ENCODE measurements around the gene ZBTB18. TPM values are rescaled to one million over a fixed set of nuclear protein-coding genes. Genes with fewer than 3 reads are reported as not detected.
A peak's percentile ranks its signal among the peaks of the same experiment; 100 is the strongest.

Gene ZBTB18
- polyA plus RNA-seq, 1 experiment = 12.7 TPM

DNA sequence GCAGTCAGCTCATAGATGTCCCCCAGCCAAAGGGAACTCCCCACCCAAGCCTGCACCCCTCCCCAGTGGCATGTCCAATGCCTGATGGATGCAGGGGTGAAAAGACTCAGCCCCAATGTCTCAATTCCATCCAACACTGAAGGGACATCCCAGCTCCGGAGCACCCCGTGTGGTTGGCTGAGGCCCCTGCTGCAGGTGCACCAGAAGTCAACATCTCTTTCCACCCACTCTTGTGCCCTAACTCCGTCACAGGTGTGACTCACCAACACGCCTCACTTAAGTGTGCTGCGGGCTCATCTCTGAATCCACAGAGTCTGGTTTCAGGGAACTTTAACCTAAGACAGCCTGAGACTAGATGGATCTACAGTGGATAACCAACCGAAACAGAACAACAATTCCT is 40.9 kb upstream of the ZBTB18 start:
- Histone ChIP-seq H3K9me3 (ENCODE audit: control insufficient read depth, insufficient read depth, low read length) (no peaks in the 10 kb centered on the region), H3K27me3 (ENCODE audit: control insufficient read depth, insufficient read depth, low read length) (peaks cover 7% of the 10 kb centered on the region), H3K27ac (ENCODE audit: low read depth, low read length) (no peak overlapping the region), H3K4me3 (ENCODE audit: low read depth, low read length) (no peak overlapping the region)
- CTCF ChIA-PET = interaction anchor here (0.6 kb wide), 1 partner anchor 70 kb away, joined by 3 read pairs; no protein-coding TSS in a partner anchor
- DNase-seq (ENCODE audit: low read depth, low spot score) = no peak
- TF ChIP-seq, protein P1, sequence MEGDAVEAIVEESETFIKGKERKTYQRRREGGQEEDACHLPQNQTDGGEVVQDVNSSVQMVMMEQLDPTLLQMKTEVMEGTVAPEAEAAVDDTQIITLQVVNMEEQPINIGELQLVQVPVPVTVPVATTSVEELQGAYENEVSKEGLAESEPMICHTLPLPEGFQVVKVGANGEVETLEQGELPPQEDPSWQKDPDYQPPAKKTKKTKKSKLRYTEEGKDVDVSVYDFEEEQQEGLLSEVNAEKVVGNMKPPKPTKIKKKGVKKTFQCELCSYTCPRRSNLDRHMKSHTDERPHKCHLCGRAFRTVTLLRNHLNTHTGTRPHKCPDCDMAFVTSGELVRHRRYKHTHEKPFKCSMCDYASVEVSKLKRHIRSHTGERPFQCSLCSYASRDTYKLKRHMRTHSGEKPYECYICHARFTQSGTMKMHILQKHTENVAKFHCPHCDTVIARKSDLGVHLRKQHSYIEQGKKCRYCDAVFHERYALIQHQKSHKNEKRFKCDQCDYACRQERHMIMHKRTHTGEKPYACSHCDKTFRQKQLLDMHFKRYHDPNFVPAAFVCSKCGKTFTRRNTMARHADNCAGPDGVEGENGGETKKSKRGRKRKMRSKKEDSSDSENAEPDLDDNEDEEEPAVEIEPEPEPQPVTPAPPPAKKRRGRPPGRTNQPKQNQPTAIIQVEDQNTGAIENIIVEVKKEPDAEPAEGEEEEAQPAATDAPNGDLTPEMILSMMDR (IDR thresholded peaks at IDR 0.05; ENCODE audit: low read depth, low read length) = peak; percentile 13; the same call in 1 of the 2 replicates
- POLR2A ChIA-PET = no interaction called here

- H3K27ac ChIP-seq (ENCODE audit: low read depth, low read length) = no peak overlapping the region
- POLR2A ChIA-PET = no interaction called here
- no peaks in the 10 kb centered on the region for H3K9me3 ChIP-seq (ENCODE audit: control insufficient read depth, insufficient read depth, low read length)
- H3K4me3 ChIP-seq (ENCODE audit: low read depth, low read length) = no peak overlapping the region
- CTCF ChIA-PET = no interaction called here
- H3K27me3 ChIP-seq (ENCODE audit: control insufficient read depth, insufficient read depth, low read length) = peaks cover 4% of the 10 kb centered on the region
- TF ChIP-seq, protein P1 (IDR thresholded peaks at IDR 0.05; ENCODE audit: low read depth, low read length) = no peak
- DNase-seq (ENCODE audit: low read depth, low spot score) = no peak
Measured at GRCh38 chr1:244010703-244011123, 40.4 kb upstream of the ZBTB18 start.

DNA sequence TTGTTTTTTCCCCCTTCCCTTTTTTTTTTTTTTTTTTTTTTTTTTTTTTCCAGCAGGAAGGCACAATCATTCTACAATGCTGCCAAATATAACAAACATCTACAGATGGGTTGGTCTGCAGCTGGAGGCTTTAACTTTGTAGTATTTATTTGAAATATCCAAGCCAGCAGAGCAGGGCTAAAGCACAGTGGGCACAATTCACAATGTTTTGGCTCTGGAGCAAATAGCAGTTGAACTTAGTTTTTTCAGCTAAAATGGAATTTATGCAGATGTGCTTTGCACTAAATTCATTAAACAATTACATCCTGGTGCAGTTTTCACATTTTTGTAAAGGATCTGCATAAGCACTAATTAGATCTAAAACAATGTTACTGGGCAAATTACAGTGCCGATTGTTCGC is 39.8 kb upstream of the ZBTB18 start:
- Histone ChIP-seq H3K9me3 (ENCODE audit: control insufficient read depth, insufficient read depth, low read length) (no peaks in the 10 kb centered on the region), H3K4me3 (ENCODE audit: low read depth, low read length) (no peak overlapping the region), H3K27ac (ENCODE audit: low read depth, low read length) (no peak overlapping the region), H3K27me3 (ENCODE audit: control insufficient read depth, insufficient read depth, low read length) (peaks cover 4% of the 10 kb centered on the region)
- CTCF ChIA-PET = no interaction called here
- POLR2A ChIA-PET = interaction anchor here (0.9 kb wide), 1 partner anchor 61 kb away, joined by 4 read pairs; no protein-coding TSS in a partner anchor
- TF ChIP-seq, protein P1 (IDR thresholded peaks at IDR 0.05; ENCODE audit: low read depth, low read length) = no peak
- DNase-seq (ENCODE audit: low read depth, low spot score) = peak; percentile 4

- H3K9me3 ChIP-seq (ENCODE audit: control insufficient read depth, insufficient read depth, low read length) = no peaks in the 10 kb centered on the region
- H3K27me3 ChIP-seq (ENCODE audit: control insufficient read depth, insufficient read depth, low read length) = peaks cover 4% of the 10 kb centered on the region
- no peak overlapping the region for H3K27ac ChIP-seq (ENCODE audit: low read depth, low read length)
- no peak overlapping the region for H3K4me3 ChIP-seq (ENCODE audit: low read depth, low read length)
- ChIA-PET POLR2A (interaction anchor here (0.9 to 1.0 kb wide), 2 partner anchors 36 to 61 kb away, joined by 4 read pairs; no protein-coding TSS in a partner anchor), CTCF (no interaction called here)
- TF ChIP-seq, protein P1 (IDR thresholded peaks at IDR 0.05; ENCODE audit: low read depth, low read length) = no peak
- DNase-seq (ENCODE audit: low read depth, low spot score) = no peak
Measured at GRCh38 chr1:244011786-244012185, 39.3 kb upstream of the ZBTB18 start.

DNA sequence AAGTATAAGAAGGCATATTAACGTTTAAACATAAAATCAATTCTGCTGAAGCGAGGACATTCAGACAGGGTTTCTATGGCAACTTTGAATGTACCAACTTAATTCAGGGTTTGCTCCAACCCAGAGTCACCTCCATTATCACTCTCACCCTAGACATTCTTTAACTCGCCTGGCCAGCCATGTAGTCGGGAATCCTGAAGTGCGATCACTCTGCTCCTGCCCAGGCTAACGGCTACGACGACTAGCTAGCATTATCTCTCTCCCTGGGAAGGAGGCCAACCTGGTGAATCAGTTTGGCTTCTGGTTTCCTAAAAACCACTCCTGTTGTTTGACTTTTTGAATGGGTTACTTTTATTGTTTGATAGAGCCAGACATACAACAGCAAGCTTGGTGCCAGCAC is 38.9 kb upstream of the ZBTB18 start:
- ChIA-PET POLR2A (interaction anchor here (1.0 kb wide), 1 partner anchor 36 kb away, joined by 4 read pairs; no protein-coding TSS in a partner anchor), CTCF (no interaction called here)
- Histone ChIP-seq H3K27ac (ENCODE audit: low read depth, low read length) (no peak overlapping the region), H3K27me3 (ENCODE audit: control insufficient read depth, insufficient read depth, low read length) (peaks cover 4% of the 10 kb centered on the region), H3K9me3 (ENCODE audit: control insufficient read depth, insufficient read depth, low read length) (no peaks in the 10 kb centered on the region), H3K4me3 (ENCODE audit: low read depth, low read length) (peak overlapping the region; percentile 3; the same call in 1 of the 2 replicates)
- TF ChIP-seq, protein P1 (IDR thresholded peaks at IDR 0.05; ENCODE audit: low read depth, low read length) = no peak
- peak; percentile 39 for DNase-seq (ENCODE audit: low read depth, low spot score)

Data from AG04450 (cell line).